GM21367 (cell line): ENCODE data around the gene GEN1.

Source experiments
- ATAC-seq: cut with Tn5 transposase; IDR thresholded peaks from one replicate; pipeline ENCODE4 v1.9.1; 2021; ENCODE audit not compliant: unreplicated experiment

The GEN1 gene

DNA sequence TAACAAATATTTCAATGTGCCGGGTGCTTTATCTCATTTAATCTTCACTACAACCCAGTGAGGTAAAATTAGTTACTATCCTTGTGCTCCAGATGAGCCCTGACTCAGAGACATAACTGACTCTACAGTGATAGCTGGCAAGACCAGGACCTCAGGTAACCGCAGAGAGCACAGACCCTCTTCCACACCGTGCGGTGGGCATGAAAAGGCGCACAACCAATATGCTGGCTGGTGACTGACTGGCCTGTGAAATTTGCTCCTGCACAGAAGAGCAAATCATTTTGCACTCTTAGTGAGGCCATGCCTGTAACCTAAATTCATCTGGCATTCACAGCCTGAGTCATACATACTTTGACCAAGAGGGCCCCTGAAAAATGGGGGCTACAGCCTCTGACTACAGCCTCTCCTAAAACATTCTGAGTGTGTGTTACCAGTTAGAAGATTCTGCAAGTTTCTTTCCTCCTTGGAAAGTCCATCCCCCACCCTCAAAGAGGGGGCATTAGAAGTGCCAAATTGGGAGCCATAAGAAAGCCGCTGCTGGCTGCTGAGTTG, 39.9 kb downstream of the GEN1 start:
- no peak for ATAC-seq

DNA sequence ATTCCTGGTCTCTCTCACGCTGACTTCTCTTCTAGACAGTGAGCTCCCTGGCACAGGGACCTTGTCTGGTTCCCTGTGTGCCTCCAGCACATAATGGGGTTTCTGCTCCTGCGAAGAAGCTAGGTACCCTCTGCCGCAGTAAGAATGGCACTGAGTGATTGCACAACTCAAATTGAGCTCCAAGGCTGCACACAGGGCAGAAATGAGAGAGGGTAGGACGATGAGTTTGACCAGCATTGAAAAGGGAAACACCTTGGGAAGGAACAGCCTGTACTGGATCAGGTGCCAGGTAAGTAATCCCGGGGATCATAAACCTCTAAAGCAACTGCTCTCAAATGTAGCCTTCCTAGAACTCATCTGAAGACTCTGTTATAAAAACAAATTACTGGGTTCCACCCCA, 41.4 kb downstream of the GEN1 start:
- ATAC-seq, result no peak

DNA sequence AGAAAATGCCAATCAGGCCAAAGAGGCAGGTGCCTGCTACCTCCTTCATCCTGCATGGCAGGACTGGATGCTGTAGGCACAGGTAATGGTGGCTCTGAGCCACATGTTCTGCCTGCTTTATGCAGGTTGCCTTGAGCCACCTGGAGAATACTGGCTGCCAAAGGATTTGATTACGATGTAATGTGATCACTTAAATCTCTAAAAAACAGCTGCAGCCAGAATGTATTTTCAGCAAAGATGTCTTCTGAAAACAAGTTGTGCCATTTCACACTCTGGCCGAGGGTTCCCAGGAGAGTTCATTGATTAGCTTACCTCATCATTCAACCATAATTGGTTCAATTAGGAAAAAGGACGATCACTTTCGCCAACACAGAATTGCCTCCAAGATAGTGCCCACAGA, 44.4 kb downstream of the GEN1 start:
- no peak for ATAC-seq

DNA sequence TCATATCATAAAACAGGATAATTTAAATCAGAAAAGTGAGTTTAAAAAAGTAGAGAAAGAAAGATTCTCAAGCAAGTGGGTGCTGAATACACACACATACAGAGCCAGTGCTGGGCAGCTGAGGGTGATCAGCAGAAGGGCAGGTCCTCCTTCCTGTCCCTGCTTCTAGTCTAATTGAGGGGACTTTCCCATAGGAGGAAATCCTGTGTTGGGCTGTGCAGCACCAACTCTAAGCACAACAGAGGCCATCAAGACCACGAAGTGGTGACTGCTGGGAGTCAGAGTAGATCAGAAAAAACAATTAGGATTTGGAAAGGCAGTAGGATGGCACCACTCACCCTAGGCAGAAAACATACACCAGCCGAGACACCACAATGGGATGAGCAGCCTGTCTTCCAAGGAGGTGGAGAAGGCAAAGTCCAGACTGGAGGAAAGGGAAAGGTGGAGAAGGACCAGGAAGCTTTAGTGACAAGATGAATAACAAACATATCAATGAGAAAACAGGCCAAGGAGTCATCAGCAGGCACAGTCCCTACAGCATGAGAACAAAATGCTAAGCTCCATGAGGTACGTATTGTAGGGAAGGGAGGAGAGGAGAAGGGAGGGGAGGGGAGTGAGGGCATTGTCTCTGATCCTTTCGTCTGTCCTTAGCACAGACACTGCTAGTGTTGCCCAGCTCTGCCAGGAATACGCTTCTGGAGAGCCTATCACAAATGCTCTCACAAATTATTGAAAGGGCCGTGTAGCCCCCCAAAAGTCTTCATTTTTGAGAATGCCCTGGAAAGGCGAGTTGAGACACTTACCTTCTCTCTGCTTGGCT, 45.6 kb downstream of the GEN1 start:
- no peak for ATAC-seq

DNA sequence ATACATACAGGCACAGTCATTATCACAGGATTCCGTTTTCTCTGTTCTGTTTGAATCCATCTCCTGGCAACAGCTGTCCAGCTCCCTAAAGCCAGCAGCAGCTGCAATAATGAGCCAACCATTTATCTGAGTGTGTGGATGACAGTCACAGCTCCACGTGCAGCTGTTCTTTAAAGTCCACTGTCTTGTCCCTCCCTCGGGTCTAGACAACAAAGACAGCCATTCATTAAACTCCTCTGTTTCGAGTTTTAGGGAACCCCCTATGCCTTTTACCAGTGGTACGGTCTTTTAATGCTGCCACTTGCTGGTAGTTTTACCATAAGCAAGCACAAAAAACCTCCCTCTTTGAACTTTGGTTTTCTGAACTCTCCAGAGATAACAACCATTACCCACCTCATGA, 46.3 kb downstream of the GEN1 start:
- ATAC-seq, result no peak

DNA sequence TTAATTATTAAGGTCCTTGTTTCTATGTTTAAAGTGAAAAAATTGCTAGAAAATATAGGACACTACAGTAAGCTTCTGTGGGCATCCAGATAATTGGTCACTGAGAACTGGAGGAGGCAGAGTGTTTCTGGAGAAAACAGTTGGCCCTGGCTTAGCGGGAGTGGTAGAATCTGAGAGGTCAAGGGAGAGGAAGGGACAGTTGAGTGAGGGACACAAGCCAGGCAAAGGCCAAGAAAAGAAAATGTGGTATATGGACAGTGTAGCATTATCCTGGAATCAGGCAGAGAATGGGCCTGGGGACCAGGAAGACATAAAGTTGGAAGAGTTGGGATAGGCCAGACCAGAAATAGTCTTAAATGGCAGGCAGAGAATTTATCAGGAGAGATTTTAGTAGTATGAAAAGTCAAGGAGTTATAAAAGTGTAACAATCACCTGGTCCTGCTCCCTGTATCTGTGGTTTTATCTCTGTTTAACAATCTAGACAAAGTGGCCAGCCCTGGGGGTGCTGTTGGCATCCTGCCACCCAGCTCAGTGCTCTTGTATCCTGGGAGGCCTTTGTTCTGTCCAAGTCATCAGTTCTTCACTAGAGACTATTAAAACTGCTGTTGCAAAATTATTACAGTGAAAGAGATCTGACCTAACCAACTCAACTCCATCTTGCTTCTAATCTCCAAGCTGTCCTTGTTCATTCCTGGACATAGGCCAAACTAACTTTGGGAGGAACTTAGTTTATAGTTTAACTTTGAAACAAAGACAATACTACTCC, 46.9 kb downstream of the GEN1 start:
- ATAC-seq, result no peak

DNA sequence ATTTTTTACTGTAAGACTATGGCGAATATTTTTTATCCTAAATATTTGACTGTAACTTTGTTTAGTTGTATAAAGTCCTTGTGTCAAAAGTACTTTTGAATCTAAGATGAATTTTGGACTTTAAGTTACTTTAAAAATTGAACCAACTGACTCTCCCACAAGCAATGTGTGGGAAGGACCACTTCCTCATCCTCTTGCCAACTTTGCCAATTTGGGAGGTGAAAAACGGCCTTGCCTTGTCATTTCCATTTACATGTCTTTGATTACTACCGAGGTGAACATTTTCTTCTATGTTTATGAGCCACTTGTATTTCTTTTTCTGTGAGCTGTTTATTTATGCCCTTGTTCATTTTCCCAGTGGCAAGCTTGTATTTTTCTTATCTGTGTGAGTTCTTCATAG, 49.6 kb downstream of the GEN1 start:
- ATAC-seq, result no peak

DNA sequence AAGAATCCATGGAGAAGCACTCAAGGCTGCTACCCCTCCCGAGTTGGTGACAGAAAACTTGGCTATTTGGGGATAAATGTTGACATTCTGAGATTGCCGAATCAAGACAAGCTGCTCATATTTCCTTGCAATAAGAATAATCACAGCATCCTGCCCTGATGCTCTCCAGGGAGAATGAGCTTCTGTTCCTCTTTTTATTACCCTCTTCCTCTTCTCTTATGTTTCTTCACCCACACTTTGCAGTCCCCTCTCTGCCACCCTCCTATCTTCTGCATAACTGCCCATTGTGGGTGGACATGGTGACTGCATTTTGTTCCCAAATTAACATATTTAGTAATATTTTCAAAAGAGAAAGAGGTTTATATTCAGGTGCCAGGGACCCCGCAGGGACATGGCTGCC, 50.4 kb downstream of the GEN1 start:
- ATAC-seq, result peak; percentile 54

DNA sequence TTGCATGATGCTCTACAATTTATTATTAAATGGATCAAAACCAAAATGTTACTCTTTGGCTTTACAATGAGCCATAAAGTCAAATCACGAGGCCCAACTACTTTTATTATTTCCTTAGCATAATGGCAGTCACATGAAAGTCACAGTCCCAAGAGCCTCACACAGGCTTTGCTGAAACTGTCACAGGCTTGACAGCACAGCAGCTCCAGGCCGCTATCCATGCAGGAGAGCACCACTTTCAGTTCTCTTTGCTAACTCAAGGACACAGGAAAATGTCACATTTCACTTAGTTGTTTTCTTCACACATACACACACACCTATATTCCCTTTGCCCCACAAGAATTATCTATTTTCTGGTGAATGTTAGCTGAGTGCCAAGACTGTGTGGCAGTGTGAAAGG, 51.2 kb downstream of the GEN1 start:
- peak; percentile 41 for ATAC-seq

DNA sequence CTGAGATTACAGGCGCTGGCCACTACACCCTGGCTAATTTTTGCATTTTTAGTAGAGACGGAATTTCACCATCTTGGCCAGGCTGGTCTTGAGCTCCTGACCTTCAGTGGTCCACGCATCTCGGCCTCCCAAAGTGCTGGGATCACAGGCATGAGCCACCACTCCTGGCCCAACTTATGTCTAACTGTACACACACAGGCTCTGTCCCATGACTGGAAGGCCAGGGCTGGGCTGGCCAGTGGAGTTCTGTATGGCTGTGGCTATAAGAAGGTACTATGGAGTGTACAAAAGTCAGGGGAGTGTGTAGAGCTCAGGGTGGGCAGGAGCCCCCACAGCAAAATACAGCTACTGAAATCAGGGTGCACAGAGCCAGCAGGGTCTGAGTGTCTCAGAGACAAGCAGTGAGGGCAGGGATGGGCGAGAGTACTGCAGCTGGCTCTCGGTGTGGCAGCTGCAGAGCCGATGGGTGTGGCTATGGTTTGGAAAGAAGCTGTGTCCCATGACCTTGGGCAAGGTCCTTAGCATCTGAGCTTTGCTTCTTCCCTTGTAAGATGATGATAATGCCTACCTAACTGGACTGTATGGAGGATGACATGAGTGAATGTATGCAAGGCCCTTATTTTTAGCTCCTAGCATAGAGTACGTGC, 51.9 kb downstream of the GEN1 start:
- ATAC-seq, result no peak

DNA sequence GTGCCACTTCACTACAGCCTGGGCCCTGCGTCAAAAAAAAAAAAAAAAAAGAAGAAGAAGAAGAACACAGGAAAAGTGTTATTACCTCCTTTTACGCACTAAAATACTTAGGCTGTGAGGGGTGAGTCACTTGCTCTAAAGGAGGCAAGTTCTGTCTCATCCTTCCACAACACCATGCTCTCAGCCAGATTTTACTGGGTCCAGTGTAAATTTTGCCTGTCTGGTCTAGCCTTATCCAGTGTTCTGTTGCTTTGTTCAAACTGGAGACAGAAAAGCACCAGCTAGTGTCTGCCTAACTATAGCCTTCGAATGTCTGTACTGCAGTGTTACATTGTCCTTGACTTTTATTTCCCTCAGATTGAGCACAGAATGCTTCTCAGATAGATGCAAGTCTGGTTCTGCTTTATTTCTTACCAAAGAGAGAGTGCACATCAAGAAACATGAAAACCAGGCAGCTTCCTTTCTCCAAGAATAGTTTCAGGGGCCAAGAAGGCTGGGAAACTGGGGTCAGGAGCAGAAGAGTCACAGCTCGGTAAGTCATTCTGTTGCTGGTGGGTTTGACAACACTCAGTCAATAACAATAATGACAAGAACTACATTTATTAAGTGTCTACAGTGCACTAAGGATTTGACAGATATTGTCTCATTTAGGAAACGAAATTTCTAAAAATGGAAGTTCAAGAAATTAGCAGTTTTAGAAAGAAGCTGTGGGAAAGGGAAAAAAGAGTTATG, 59.2 kb downstream of the GEN1 start:
- ATAC-seq, result peak; percentile 37

DNA sequence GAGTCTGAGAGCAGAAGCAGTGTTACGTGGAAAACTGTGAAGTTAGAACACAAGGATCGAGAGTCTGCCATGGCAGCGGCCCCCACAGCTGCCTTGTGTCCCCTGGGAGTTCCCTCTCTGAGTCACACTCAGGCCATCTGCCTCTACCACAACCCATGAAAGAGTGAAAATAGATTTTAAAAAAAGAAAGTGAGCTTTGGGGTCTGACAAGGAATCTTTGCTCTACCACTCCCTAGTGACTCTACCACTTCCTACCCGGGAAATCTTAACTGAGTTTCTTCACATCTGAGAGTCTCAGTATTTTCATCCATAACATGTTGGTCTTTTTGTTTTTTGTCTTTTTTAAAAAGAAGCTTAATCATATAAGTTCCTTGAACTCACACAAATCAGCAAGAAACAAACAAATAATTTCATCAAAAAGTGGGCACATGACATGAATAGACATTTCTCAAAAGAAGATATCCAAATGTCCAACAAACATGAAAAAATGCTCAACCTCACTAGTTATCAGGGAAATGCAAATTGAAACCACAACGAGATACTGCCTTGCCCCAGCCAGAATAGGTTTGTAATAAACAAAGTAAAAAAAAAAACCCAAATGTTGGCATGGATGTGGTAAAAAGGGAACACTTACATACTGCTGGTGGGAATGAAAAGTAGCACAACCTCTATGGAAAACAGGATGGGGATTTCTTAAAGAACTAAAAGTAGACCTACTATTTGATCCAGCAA, 60.0 kb downstream of the GEN1 start:
- peak; percentile 90 for ATAC-seq

DNA sequence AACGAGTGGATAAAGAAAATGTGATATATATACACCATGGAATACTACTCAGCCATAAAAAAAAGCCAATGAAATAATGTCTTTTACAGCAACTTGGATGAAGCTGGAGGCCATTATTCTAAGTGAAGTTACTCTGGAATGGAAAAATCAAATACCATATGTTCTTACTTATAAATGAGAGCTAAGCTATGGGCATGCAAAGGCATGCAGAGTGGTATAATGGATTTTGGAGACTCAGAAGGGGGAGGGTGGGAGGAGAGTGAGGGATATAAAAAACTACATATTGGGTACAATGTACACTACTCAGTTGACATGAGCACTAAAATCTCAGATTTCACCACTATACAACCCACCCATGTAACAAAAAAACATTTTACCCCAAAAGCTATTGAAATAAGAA, 60.7 kb downstream of the GEN1 start:
- ATAC-seq, result no peak

DNA sequence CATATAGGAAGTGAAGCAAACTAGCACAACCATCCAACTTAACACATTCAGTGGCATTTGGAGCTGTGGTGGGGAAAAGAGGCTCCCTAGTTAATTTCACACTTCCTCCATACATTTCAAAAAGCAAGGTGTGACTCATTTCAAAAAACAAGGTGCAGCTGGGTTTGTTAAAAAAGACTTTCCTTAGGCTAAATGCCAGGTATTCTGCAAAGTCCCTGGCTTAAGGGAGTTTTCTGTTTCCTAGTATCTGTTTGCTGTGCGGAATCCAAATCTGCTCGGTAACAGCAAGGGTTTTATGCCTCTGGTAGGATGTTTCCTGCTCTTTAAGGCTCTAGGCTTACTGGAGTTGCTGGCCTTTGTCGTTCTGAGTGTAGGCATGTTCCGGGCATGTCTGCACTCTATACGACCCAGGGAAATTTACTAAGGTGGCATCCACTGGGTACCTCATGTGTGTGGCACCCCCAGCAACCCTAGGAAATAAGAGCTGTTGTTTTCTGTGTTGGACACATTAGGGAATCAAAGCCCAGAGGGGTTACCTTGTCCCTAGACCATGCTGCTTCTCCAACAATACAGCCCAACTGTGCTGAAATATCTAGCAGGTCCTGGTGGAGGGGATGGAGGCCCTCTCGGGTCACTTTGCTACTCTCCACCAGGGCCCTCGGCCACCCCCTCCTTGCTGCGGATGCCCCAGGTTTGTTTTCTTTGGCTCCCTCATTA, 61.7 kb downstream of the GEN1 start:
- ATAC-seq, result peak; percentile 25

DNA sequence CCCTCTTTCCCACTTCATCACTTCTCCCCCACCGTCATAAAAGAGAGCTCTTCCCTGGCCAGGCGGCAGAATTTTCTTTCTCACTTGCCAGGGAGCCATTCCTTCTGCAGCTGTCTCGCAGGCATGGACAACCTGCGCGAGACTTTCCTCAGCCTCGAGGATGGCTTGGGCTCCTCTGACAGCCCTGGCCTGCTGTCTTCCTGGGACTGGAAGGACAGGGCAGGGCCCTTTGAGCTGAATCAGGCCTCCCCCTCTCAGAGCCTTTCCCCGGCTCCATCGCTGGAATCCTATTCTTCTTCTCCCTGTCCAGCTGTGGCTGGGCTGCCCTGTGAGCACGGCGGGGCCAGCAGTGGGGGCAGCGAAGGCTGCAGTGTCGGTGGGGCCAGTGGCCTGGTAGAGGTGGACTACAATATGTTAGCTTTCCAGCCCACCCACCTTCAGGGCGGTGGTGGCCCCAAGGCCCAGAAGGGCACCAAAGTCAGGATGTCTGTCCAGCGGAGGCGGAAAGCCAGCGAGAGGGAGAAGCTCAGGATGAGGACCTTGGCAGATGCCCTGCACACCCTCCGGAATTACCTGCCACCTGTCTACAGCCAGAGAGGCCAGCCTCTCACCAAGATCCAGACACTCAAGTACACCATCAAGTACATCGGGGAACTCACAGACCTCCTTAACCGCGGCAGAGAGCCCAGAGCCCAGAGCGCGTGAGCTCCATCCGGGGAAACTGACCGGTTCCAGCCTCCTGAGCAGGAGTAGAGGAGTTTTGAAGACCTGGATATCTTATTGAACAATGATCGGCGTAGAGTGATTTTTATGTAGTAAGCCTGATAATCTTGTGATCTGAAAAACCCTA, 62.7 kb downstream of the GEN1 start, which contains the start of gene MSGN1:
Gene MSGN1 (plus strand): TSS at position 65 of the 850 bp plus-strand sequence. CDS start 59 bp downstream, at position 124.
- no peak for ATAC-seq

DNA sequence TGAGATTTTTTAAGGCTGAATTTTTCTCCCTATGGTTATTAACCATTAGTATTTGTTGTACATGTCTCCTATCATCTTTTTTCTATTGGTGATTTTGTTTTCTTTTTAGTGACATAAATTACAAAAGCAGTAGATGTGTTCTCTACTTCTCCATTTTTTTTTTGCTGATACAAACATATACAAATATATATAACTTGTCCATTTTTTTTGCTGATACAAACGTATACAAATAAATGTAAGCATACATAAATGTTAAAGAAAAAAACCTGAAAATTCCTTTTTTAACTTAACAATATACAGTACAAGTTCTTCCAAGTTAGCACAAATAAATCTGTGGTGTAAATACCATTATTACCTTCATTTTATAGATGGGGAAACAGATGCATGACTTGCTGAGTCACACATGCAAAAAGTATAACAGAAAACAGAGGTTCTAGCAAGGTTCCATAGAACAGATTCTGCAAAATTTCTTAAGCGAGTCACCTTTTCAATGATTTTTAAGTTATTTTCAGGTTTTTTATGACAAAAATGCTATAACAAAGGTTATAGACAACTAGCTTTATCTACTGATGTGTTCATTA, 64.4 kb downstream of the GEN1 start:
- no peak for ATAC-seq

DNA sequence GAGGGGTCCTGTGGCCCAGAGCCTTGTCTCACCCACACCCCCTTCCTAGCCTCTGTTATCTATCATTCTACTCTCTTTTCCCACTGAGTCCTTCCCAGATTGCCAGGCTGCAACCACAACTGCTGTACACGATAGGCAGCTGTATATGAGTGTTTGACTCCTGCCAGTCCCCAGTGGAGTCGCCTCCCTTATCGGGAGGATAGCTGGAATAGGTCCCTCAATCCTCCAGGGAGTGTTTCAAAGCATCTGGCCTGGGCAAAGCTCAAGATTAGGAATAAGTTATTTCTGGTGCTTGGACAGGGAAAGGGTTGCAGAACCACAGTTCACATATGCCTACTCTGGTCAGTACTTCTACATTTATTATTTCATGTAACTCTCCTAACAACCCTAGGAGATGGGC, 67.1 kb downstream of the GEN1 start:
- no peak for ATAC-seq
